Measurements from ENCODE around the gene TTC17.

Gene TTC17

GRCh38 chr11:43434893-43435292 lies 76.2 kb downstream of the TTC17 start:
- TF ChIP-seq, protein P1, sequence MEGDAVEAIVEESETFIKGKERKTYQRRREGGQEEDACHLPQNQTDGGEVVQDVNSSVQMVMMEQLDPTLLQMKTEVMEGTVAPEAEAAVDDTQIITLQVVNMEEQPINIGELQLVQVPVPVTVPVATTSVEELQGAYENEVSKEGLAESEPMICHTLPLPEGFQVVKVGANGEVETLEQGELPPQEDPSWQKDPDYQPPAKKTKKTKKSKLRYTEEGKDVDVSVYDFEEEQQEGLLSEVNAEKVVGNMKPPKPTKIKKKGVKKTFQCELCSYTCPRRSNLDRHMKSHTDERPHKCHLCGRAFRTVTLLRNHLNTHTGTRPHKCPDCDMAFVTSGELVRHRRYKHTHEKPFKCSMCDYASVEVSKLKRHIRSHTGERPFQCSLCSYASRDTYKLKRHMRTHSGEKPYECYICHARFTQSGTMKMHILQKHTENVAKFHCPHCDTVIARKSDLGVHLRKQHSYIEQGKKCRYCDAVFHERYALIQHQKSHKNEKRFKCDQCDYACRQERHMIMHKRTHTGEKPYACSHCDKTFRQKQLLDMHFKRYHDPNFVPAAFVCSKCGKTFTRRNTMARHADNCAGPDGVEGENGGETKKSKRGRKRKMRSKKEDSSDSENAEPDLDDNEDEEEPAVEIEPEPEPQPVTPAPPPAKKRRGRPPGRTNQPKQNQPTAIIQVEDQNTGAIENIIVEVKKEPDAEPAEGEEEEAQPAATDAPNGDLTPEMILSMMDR (IDR thresholded peaks at IDR 0.05; ENCODE audit: extremely low read depth, insufficient read depth, missing control alignments), result no peak
- in situ Hi-C loops (cut with MboI; ENCODE audit: low pct_unique_long_range_greater_than_20kb, low sequenced_read_pairs, unreplicated experiment), result no loop called here
- DNase-seq (ENCODE audit: low spot score), result no peak

GRCh38 chr11:43440486-43440885 lies 81.8 kb downstream of the TTC17 start:
- in situ Hi-C loops (cut with MboI; ENCODE audit: low pct_unique_long_range_greater_than_20kb, low sequenced_read_pairs, unreplicated experiment), result no loop called here
- TF ChIP-seq, protein P1 (IDR thresholded peaks at IDR 0.05; ENCODE audit: extremely low read depth, insufficient read depth, missing control alignments), result no peak
- DNase-seq (ENCODE audit: low spot score), result no peak

- no peak for DNase-seq (ENCODE audit: low spot score)
- in situ Hi-C loops (cut with MboI; ENCODE audit: low pct_unique_long_range_greater_than_20kb, low sequenced_read_pairs, unreplicated experiment), result no loop called here
- TF ChIP-seq, protein P1 (IDR thresholded peaks at IDR 0.05; ENCODE audit: extremely low read depth, insufficient read depth, missing control alignments), result no peak
Observed at GRCh38 chr11:43443811-43444210, 85.1 kb downstream of the TTC17 start.

- in situ Hi-C loops (cut with MboI; ENCODE audit: low pct_unique_long_range_greater_than_20kb, low sequenced_read_pairs, unreplicated experiment), result no loop called here
- TF ChIP-seq, protein P1 (IDR thresholded peaks at IDR 0.05; ENCODE audit: extremely low read depth, insufficient read depth, missing control alignments), result no peak
- DNase-seq (ENCODE audit: low spot score), result no peak
Observed at GRCh38 chr11:43447151-43447550, 88.4 kb downstream of the TTC17 start.

GRCh38 chr11:43458486-43458885 lies 99.8 kb downstream of the TTC17 start:
- in situ Hi-C loops (cut with MboI; ENCODE audit: low pct_unique_long_range_greater_than_20kb, low sequenced_read_pairs, unreplicated experiment), result no loop called here
- TF ChIP-seq, protein P1 (IDR thresholded peaks at IDR 0.05; ENCODE audit: extremely low read depth, insufficient read depth, missing control alignments), result no peak
- DNase-seq (ENCODE audit: low spot score), result no peak

DNA sequence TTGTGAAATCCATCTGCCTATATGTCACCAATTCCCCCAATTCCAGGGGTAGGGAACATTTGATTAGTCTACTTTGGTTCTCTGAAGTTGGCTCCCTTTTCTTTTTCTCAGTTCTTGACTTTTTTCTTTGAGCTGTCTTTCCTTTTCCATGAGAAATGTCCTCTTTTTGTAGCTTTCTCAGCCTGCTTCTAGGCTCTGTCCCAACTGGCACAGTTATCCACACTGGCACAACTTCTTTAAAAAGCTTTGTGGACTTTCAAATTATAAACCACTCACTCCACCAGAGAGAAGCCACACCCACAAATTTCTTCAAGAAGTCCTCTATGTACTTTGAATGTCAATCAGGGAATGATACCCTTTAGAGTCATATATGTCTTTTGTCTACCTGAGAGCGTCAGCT lies 100.5 kb downstream of the TTC17 start:
- DNase-seq (ENCODE audit: low spot score), result no peak
- TF ChIP-seq, protein P1 (IDR thresholded peaks at IDR 0.05; ENCODE audit: extremely low read depth, insufficient read depth, missing control alignments), result no peak
- in situ Hi-C loops (cut with MboI; ENCODE audit: low pct_unique_long_range_greater_than_20kb, low sequenced_read_pairs, unreplicated experiment), result no loop called here

GRCh38 chr11:43462359-43462758 lies 103.6 kb downstream of the TTC17 start:
- DNase-seq (ENCODE audit: low spot score), result no peak
- in situ Hi-C loops (cut with MboI; ENCODE audit: low pct_unique_long_range_greater_than_20kb, low sequenced_read_pairs, unreplicated experiment), result no loop called here
- TF ChIP-seq, protein P1 (IDR thresholded peaks at IDR 0.05; ENCODE audit: extremely low read depth, insufficient read depth, missing control alignments), result no peak
